ENCODE data around the gene COQ10A. TPM values are rescaled to one million over a fixed set of nuclear protein-coding genes. Genes with fewer than 3 reads are reported as not detected.
A peak's percentile ranks its signal among the peaks of the same experiment; 100 is the strongest.

Gene COQ10A
- polyA plus RNA-seq, 6 donors from 2014 or later = 9.5 to 16.6 (median 14.2) TPM

DNA sequence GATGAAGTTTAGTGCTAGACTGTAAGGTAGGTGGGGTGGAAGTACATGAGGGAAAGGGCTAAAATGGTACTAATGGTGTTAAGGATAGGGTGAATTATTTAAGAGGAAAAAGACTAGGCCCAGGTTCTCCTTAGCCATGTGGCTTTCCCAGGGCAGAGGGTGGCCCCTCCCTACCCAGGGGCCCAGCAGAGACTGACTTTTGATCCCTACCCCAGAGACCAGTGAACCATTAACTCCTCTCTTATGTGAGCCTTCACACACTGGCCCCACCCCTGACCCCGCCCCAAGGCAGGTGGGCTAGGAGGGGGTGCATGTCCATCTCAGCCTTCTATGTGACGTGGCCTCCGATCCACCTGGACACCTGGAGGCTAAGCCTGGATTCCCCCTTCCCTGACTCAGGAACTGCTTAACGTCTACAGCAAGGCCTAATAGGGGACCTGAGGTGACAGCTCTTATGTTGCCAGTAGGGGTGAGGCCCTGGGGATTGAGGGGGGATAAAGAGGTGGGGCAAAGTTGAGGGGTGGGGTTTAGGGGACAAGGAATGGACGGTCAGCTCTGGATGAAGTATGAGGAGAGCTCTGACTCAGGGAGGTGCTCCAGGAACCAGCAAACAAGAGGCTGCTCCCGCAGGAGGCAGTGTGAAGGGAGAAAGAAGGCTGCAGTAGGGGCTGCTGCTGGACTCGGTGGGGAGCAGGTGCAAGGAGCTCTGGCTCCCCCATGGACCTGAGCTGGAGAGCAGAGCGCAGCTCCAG is 36.1 kb upstream of the COQ10A start:
- peak overlapping the region in 1 of 6 donors; percentile 32 for H3K27ac Mint-ChIP-seq
- DNase-seq = no peak
- no peaks in the 10 kb centered on the region for H3K36me3 Mint-ChIP-seq
- H3K4me1 Mint-ChIP-seq = peaks cover 5 to 8% (median 8%) of the 10 kb centered on the region in 3 donors
- no peaks in the 10 kb centered on the region for H3K9me3 Mint-ChIP-seq
- no peaks in the 10 kb centered on the region for H3K27me3 Mint-ChIP-seq
- no peak for ATAC-seq (ENCODE audit: low read depth in 2 of 2)
- H3K4me3 Mint-ChIP-seq = no peak overlapping the region

DNA sequence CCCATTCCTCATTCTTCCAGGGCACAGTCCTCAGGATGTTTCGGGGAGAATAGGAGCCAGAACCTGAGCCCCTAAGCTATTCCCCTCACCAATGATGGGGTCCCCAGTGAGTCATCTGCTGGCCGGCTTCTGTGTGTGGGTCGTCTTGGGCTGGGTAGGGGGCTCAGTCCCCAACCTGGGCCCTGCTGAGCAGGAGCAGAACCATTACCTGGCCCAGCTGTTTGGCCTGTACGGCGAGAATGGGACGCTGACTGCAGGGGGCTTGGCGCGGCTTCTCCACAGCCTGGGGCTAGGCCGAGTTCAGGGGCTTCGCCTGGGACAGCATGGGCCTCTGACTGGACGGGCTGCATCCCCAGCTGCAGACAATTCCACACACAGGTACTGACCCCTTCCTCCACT is 35.6 kb upstream of the COQ10A start:
- H3K9me3 Mint-ChIP-seq = no peaks in the 10 kb centered on the region
- ATAC-seq (ENCODE audit: low read depth in 2 of 2) = no peak
- H3K4me3 Mint-ChIP-seq = peak overlapping the region in 2 of 8 donors; percentile 43 to 64
- H3K36me3 Mint-ChIP-seq = no peaks in the 10 kb centered on the region
- peaks cover 2 to 8% (median 6%) of the 10 kb centered on the region in 3 donors for H3K4me1 Mint-ChIP-seq
- no peak overlapping the region for H3K27ac Mint-ChIP-seq
- no peaks in the 10 kb centered on the region for H3K27me3 Mint-ChIP-seq
- no peak for DNase-seq

DNA sequence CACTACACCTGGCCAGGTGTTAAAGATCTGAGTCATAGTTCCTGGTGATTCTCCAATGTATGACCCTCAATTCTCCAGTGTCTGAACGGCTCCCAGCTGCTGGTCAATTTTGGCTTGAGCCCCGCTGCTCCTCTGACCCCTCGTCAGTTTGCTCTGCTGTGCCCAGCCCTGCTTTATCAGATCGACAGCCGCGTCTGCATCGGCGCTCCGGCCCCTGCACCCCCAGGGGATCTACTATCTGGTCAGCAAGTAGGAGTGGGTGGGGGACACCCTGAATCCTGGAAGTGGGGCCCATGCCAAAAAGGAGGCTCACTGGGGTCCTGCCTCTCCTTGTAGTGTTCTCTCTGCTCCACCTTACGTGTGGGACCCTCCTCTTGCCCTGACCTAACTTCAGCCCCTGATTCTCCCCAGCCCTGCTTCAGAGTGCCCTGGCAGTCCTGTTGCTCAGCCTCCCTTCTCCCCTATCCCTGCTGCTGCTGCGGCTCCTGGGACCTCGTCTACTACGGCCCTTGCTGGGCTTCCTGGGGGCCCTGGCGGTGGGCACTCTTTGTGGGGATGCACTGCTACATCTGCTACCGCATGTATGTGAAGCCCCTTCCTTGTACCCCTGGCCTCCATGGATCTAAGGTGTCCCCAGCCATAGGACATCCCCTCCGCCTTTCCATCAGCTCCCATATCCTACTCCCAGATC is 31.9 kb upstream of the COQ10A start:
- Mint-ChIP-seq H3K27ac (no peak overlapping the region), H3K4me3 (no peak overlapping the region), H3K36me3 (no peaks in the 10 kb centered on the region), H3K27me3 (no peaks in the 10 kb centered on the region), H3K9me3 (no peaks in the 10 kb centered on the region), H3K4me1 (peaks cover 0 to 8% (median 6%) of the 10 kb centered on the region in 3 donors)
- no peak for ATAC-seq (ENCODE audit: low read depth in 2 of 2)
- DNase-seq = no peak

DNA sequence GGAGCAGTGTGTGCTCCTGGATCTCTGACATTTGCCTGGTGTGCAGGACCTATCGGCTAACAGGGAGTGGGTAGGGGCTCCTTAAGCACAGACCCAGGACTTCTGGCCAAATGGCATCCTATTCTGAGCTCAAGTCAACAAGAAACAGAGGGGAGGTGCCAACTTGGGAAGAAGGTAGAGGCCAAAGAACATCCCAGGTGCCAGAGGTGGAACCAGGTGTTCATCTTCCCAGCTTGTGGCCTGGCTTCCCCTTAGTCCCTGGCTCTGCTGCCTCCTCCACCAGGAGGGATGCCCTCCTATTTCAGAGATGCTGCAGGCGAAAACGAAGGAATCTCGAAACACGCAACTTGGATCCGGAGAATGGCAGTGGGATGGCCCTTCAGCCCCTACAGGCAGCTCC is 30.7 kb upstream of the COQ10A start:
- H3K27ac Mint-ChIP-seq = no peak overlapping the region
- H3K36me3 Mint-ChIP-seq = no peaks in the 10 kb centered on the region
- no peak for ATAC-seq (ENCODE audit: low read depth in 2 of 2)
- no peaks in the 10 kb centered on the region for H3K27me3 Mint-ChIP-seq
- peaks cover 0 to 4% (median 0%) of the 10 kb centered on the region in 3 donors for H3K4me1 Mint-ChIP-seq
- H3K9me3 Mint-ChIP-seq = no peaks in the 10 kb centered on the region
- H3K4me3 Mint-ChIP-seq = no peak overlapping the region
- DNase-seq = no peak

DNA sequence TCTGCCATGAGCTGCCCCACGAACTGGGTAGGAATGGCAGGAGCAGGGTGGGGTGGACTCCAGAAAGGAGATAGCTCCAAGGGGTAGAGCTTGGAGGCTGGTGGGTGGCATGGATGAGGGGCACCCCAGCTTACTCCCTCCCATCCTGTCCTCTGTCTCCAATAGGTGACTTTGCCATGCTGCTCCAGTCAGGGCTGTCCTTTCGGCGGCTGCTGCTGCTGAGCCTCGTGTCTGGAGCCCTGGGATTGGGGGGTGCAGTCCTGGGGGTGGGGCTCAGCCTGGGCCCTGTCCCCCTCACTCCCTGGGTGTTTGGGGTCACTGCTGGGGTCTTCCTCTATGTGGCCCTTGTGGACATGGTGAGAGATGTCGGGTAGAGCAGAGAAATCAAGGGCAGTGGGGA is 29.8 kb upstream of the COQ10A start:
- Mint-ChIP-seq H3K4me3 (peak overlapping the region in 1 of 8 donors; percentile 79), H3K27ac (peak overlapping the region in 1 of 6 donors; percentile 95), H3K36me3 (peaks cover 0 to 6% of the 10 kb centered on the region in 2 donors)

DNA sequence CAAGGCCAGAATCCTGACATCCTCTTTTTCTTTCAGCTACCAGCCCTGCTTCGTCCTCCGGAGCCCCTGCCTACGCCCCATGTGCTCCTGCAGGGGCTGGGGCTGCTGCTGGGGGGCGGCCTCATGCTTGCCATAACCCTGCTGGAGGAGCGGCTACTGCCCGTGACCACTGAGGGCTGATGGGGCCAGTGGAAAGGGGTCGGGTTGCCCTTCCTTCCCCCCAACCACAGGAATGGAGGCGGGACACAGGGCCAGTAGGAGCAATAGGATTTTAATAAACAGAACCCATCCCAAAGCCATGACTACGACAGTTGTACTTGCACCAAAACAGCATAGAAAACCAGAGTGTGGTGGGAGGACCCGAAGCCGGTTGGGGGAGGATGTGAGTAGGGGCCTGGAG is 29.2 kb upstream of the COQ10A start:
- H3K27ac Mint-ChIP-seq = peak overlapping the region in 1 of 6 donors; percentile 33

More for the DNA sequence above, 29.8 kb upstream of the COQ10A start:
- Mint-ChIP-seq H3K4me1 (peaks cover 0 to 10% (median 2%) of the 10 kb centered on the region in 3 donors), H3K27me3 (no peaks in the 10 kb centered on the region), H3K9me3 (no peaks in the 10 kb centered on the region)
- no peak for DNase-seq
- ATAC-seq (ENCODE audit: low read depth in 2 of 2) = no peak

DNA sequence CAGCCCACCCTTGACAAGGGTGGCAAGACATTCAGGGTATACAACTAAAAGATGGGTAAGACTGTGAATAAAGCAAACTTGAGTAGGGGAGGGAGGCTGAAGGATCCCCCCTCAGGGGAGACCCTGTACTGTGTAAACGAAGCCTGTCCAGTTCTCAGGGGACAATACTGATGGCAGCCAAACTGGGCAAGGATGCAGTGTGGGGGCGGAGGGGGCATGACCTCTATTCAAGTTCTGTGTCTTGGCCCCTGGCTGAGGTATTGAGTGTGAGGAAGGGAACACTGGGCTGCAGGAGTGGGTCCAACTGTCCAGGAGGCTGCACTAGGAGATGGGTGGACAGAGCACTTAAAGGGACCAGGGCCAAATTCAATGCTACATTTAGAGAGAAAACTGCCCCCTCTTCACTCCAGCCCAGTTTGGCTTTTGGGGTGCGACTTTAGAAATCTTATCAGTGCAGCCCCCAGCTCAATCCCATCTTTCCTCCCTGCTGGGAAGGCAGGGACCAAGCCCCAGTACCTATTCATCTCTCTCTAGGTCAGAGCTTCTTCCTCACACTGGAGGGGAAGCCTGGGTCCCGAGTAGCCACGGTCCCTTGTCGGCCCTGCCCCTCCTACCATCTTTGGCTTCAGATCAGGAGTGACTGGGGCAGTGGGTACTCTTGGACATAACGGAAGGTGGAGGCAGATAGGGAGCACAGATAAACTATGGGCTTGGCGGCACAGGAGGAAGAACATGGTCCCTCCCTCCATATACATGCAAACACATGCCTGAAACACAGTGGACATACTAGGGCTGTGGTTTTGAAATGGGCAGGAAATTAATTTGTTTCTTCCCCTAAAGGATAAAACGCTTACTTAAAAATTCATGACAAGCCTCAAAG is 25.1 kb upstream of the COQ10A start:
- Mint-ChIP-seq H3K27ac (peak overlapping the region in 3 of 6 donors; percentile 64 to 75 (median 71)), H3K36me3 (peaks cover 5 to 13% of the 10 kb centered on the region in 2 donors)

More for the DNA sequence above, 29.2 kb upstream of the COQ10A start:
- DNase-seq (no peak), ATAC-seq (ENCODE audit: low read depth in 2 of 2) (no peak)
- peaks cover 3 to 16% (median 8%) of the 10 kb centered on the region in 3 donors for H3K4me1 Mint-ChIP-seq
- peaks cover 0 to 11% of the 10 kb centered on the region in 2 donors for H3K36me3 Mint-ChIP-seq
- H3K27me3 Mint-ChIP-seq = no peaks in the 10 kb centered on the region
- H3K4me3 Mint-ChIP-seq = no peak overlapping the region
- H3K9me3 Mint-ChIP-seq = no peaks in the 10 kb centered on the region

DNA sequence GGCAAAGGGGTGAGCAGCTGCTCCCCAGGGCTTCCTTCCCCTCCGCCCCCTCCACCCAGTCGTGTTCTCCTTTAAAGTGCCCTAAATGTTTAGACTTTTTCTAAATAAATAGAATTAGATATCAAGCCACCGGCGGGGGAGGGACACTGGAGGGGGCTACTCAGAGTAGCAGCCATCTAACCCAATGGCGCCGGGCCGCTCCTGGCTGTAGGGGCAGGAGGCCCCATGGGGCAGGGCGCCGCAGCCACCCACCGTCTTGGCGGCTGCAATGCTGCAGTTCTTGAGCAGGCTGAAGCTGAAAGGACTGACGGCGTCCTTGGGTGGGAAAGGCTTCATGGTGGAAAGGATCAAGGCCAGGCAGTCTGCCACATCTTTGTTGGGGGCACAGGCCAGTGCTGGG is 23.8 kb upstream of the COQ10A start:
- no peak overlapping the region for H3K27ac Mint-ChIP-seq
- no peak for DNase-seq
- ATAC-seq (ENCODE audit: low read depth in 2 of 2) = no peak
- no peaks in the 10 kb centered on the region for H3K9me3 Mint-ChIP-seq
- peaks cover 3 to 17% (median 9%) of the 10 kb centered on the region in 3 donors for H3K4me1 Mint-ChIP-seq
- peaks cover 5 to 13% of the 10 kb centered on the region in 2 donors for H3K36me3 Mint-ChIP-seq
- H3K27me3 Mint-ChIP-seq = no peaks in the 10 kb centered on the region
- H3K4me3 Mint-ChIP-seq = no peak overlapping the region

More for the DNA sequence above, 25.1 kb upstream of the COQ10A start:
- no peak for ATAC-seq (ENCODE audit: low read depth in 2 of 2)
- H3K4me1 Mint-ChIP-seq = peaks cover 3 to 13% (median 9%) of the 10 kb centered on the region in 3 donors
- DNase-seq = no peak
- H3K4me3 Mint-ChIP-seq = peak overlapping the region in 1 of 8 donors; percentile 56
- H3K27me3 Mint-ChIP-seq = no peaks in the 10 kb centered on the region
- H3K9me3 Mint-ChIP-seq = no peaks in the 10 kb centered on the region

DNA sequence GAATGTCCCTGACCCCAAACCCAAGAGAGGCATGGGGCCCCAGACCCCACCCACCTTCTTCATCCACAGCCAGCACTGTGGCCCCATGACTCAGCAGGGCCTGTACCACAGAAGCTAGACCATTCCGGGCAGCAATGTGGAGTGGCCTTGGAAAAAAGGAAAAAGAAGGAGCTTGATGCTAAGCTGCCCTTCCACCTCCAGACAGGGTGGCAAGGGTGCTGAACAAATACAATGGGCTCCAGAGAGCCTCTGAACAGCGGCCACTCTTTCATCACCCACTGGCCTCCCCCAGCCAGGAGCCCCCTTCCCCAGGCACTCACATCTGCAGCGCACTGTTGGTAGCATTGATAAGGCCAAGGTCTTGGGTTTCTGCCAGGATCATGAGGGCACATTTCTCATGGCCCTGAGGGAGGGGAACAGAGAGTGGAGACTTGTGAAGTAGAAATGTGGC is 23.0 kb upstream of the COQ10A start:
- DNase-seq (no peak), ATAC-seq (ENCODE audit: low read depth in 2 of 2) (no peak)
- peaks cover 5 to 13% of the 10 kb centered on the region in 2 donors for H3K36me3 Mint-ChIP-seq
- H3K9me3 Mint-ChIP-seq = no peaks in the 10 kb centered on the region
- peaks cover 3 to 17% (median 9%) of the 10 kb centered on the region in 3 donors for H3K4me1 Mint-ChIP-seq
- H3K27ac Mint-ChIP-seq = no peak overlapping the region
- no peak overlapping the region for H3K4me3 Mint-ChIP-seq
- H3K27me3 Mint-ChIP-seq = no peaks in the 10 kb centered on the region

DNA sequence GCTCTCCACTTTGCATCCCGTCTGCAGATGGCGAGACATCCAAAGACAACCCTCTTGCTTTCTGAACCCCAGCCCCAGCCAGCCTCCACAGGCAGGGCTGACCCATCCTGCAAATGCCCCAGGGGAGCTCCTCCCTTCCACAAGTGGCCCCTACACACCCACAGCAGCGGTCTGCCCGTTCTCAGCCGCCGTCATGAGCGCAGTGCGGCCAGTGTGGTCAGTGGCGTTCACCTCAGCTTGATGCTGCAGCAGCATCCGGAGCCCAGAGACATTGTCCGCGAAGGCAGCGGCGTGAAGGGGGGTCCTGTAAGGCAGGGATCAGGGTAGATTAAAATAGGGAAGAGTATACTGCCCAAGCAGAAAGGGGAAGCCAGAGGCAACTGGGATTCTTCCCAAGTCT is 22.2 kb upstream of the COQ10A start:
- Mint-ChIP-seq H3K36me3 (peaks cover 5 to 13% of the 10 kb centered on the region in 2 donors), H3K27ac (peak overlapping the region in 1 of 6 donors; percentile 49), H3K9me3 (no peaks in the 10 kb centered on the region), H3K4me1 (peaks cover 3 to 17% (median 9%) of the 10 kb centered on the region in 3 donors), H3K27me3 (no peaks in the 10 kb centered on the region), H3K4me3 (no peak overlapping the region)
- DNase-seq = no peak
- no peak for ATAC-seq (ENCODE audit: low read depth in 2 of 2)

DNA sequence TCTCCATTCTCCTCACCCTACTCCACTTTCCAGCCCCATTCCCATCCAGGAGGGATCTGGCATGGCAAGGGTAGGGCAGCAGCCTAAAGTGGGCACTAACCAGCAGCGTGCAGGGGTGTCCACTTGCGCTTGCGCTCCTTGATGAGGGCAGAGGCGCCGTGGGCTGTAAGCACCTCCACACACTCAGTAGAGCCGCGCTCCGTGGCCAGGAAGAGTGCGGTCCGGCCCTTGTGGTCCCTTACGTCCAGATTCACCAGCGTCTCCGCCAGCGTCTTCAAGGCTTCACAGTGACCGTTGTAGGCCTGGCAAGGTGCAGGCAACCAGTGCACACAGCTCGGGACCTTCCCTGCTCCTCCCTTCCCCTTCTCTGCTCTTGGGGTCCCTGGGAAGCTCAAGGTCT is 18.8 kb upstream of the COQ10A start:
- Mint-ChIP-seq H3K27ac (no peak overlapping the region), H3K36me3 (peaks cover 0 to 10% of the 10 kb centered on the region in 2 donors), H3K9me3 (no peaks in the 10 kb centered on the region), H3K27me3 (no peaks in the 10 kb centered on the region), H3K4me1 (peaks cover 0 to 8% (median 0%) of the 10 kb centered on the region in 3 donors), H3K4me3 (no peak overlapping the region)
- no peak for ATAC-seq (ENCODE audit: low read depth in 2 of 2)
- no peak for DNase-seq

DNA sequence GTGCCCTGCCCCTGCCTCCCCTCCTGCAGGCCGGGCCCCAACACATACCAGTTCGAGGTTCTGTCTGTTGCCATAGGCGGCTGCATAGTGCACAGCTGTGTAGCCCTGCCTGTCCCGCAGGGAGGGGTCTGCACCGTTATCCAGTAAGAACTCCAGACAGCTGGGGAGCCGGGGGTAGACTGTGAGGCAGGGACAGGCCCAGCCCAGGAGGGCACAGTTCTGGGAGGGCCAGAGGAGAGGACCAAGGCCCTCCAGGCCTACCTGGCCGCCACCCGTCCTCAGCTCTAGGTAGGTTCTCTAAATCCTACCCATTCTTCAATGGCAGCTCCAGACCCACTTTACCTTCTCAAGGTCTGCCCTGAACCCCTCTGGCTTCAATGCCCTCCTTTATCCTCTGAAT is 18.0 kb upstream of the COQ10A start:
- Mint-ChIP-seq H3K9me3 (no peaks in the 10 kb centered on the region), H3K36me3 (peaks cover 0 to 10% of the 10 kb centered on the region in 2 donors), H3K4me1 (peaks cover 0 to 8% (median 0%) of the 10 kb centered on the region in 3 donors), H3K27me3 (no peaks in the 10 kb centered on the region), H3K4me3 (no peak overlapping the region), H3K27ac (peak overlapping the region in 2 of 6 donors; percentile 77 to 82)
- ATAC-seq (ENCODE audit: low read depth in 2 of 2) (no peak), DNase-seq (no peak)

DNA sequence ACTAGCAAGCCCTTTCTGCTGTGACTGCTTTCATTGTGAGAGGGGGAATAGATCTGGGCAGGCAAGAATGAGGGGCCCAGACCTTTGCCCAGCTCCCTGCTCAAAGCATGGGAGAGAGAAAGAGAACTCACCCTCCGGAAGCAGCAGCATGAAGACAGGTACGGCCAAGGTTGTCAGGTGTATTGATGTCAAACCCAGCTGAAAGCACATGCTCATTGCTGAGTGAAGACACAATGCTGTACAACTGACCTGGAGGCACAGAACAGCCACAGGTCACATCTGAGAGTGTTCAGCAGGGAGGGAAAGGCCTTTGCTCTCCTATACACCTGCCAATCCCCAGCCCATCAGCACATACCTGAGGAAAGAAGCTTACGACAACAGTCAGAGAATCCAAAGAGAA is 14.1 kb upstream of the COQ10A start:
- no peaks in the 10 kb centered on the region for H3K27me3 Mint-ChIP-seq
- no peaks in the 10 kb centered on the region for H3K9me3 Mint-ChIP-seq
- DNase-seq = no peak
- H3K36me3 Mint-ChIP-seq = peaks cover 5 to 18% of the 10 kb centered on the region in 2 donors
- H3K4me3 Mint-ChIP-seq = peak overlapping the region in 1 of 8 donors; percentile 75
- H3K4me1 Mint-ChIP-seq = peaks cover 15 to 17% (median 15%) of the 10 kb centered on the region in 3 donors
- ATAC-seq (ENCODE audit: low read depth in 2 of 2) = no peak
- H3K27ac Mint-ChIP-seq = no peak overlapping the region
